ENCODE results near the gene LSS.

GRCh38 chr21:46269466-46269865 lies 40.9 kb upstream of the LSS start:
- TF ChIP-seq TAF1 (IDR thresholded peaks at IDR 0.05; ENCODE audit: low read depth) (no peak), RAD21 (IDR thresholded peaks at IDR 0.05; ENCODE audit: low read depth) (no peak)
- TF ChIP-seq, protein P1, sequence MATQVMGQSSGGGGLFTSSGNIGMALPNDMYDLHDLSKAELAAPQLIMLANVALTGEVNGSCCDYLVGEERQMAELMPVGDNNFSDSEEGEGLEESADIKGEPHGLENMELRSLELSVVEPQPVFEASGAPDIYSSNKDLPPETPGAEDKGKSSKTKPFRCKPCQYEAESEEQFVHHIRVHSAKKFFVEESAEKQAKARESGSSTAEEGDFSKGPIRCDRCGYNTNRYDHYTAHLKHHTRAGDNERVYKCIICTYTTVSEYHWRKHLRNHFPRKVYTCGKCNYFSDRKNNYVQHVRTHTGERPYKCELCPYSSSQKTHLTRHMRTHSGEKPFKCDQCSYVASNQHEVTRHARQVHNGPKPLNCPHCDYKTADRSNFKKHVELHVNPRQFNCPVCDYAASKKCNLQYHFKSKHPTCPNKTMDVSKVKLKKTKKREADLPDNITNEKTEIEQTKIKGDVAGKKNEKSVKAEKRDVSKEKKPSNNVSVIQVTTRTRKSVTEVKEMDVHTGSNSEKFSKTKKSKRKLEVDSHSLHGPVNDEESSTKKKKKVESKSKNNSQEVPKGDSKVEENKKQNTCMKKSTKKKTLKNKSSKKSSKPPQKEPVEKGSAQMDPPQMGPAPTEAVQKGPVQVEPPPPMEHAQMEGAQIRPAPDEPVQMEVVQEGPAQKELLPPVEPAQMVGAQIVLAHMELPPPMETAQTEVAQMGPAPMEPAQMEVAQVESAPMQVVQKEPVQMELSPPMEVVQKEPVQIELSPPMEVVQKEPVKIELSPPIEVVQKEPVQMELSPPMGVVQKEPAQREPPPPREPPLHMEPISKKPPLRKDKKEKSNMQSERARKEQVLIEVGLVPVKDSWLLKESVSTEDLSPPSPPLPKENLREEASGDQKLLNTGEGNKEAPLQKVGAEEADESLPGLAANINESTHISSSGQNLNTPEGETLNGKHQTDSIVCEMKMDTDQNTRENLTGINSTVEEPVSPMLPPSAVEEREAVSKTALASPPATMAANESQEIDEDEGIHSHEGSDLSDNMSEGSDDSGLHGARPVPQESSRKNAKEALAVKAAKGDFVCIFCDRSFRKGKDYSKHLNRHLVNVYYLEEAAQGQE (IDR thresholded peaks at IDR 0.05; ENCODE audit: low read depth) = no peak
